Measurements from ENCODE around the gene ERBB4.
A peak's percentile ranks its signal among the peaks of the same experiment; 100 is the strongest.
"Not testable (repeated sequence)": the region's sequence is repeated elsewhere in the genome, so short reads cannot be mapped to it uniquely, and the experiment has no call there.

The ERBB4 gene

GRCh38 chr2:212467551-212467950 lies 71.1 kb downstream of the ERBB4 start:
- peak; percentile 12 for DNase-seq
- H3K27ac ChIP-seq; H3K36me3 ChIP-seq; H3K9me3 ChIP-seq (ENCODE audit: severe bottlenecking); H3K4me3 ChIP-seq (ENCODE audit: low read depth, low read length); H3K27me3 ChIP-seq (ENCODE audit: insufficient read depth, low read depth, severe bottlenecking): not testable (repeated sequence)
- TF ChIP-seq, protein P1, sequence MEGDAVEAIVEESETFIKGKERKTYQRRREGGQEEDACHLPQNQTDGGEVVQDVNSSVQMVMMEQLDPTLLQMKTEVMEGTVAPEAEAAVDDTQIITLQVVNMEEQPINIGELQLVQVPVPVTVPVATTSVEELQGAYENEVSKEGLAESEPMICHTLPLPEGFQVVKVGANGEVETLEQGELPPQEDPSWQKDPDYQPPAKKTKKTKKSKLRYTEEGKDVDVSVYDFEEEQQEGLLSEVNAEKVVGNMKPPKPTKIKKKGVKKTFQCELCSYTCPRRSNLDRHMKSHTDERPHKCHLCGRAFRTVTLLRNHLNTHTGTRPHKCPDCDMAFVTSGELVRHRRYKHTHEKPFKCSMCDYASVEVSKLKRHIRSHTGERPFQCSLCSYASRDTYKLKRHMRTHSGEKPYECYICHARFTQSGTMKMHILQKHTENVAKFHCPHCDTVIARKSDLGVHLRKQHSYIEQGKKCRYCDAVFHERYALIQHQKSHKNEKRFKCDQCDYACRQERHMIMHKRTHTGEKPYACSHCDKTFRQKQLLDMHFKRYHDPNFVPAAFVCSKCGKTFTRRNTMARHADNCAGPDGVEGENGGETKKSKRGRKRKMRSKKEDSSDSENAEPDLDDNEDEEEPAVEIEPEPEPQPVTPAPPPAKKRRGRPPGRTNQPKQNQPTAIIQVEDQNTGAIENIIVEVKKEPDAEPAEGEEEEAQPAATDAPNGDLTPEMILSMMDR (IDR thresholded peaks at IDR 0.05; ENCODE audit: low read depth, low read length) = 0 out of 2 replicates have a peak, but pooled peaks have one; percentile 7

DNA sequence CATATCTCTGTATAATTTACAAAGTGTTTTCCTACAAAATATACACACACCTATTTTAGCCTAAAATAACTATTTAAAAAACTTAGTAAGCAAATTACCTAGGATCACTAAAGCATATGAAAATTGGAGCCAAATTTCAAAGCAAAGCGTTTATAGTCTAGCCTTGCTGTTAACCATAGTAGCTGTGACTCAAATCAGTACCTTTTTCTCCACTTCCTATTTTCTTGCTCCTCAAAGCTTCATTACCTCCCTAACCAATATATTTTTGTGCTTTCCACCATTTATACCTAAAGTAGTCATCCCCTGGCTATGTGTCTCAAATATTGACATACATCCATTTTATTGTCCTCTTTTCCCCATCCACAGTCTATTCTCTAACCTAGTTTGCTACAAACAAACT lies 73.1 kb downstream of the ERBB4 start:
- Histone ChIP-seq H3K27ac (no peak overlapping the region), H3K36me3 (no peaks in the 10 kb centered on the region), H3K9me3 (ENCODE audit: severe bottlenecking) (no peaks in the 10 kb centered on the region), H3K4me3 (ENCODE audit: low read depth, low read length) (no peak overlapping the region), H3K27me3 (ENCODE audit: insufficient read depth, low read depth, severe bottlenecking) (no peaks in the 10 kb centered on the region)
- TF ChIP-seq, protein P1 (IDR thresholded peaks at IDR 0.05; ENCODE audit: low read depth, low read length) = no peak
- no peak for DNase-seq

GRCh38 chr2:212461708-212462107 lies 76.9 kb downstream of the ERBB4 start:
- H3K27me3 ChIP-seq (ENCODE audit: insufficient read depth, low read depth, severe bottlenecking); H3K9me3 ChIP-seq (ENCODE audit: severe bottlenecking); H3K4me3 ChIP-seq (ENCODE audit: low read depth, low read length); H3K27ac ChIP-seq; H3K36me3 ChIP-seq; DNase-seq: not testable (repeated sequence)

DNA sequence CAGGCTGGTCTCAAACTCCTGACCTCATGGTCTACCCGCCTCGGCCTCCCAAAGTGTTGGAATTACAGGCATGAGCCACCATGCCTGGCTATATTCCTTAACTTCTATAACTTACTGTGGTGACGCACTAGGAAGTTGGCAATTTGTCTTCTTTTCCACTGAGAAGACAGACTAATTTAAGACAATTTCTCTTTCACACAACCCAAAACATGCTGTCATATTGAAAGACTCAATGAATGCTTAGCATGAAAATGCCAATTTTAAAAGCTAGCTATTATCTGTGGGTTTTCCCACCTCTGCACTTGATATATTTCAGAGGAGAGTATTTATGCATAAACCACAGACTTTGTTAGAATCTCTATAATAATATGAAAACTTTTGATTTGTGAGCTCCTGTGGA lies 84.5 kb downstream of the ERBB4 start:
- no peak for DNase-seq
- Histone ChIP-seq H3K36me3 (no peaks in the 10 kb centered on the region), H3K4me3 (ENCODE audit: low read depth, low read length) (no peak overlapping the region), H3K27me3 (ENCODE audit: insufficient read depth, low read depth, severe bottlenecking) (no peaks in the 10 kb centered on the region), H3K9me3 (ENCODE audit: severe bottlenecking) (no peaks in the 10 kb centered on the region), H3K27ac (no peak overlapping the region)
- TF ChIP-seq, protein P1 (IDR thresholded peaks at IDR 0.05; ENCODE audit: low read depth, low read length) = no peak

DNA sequence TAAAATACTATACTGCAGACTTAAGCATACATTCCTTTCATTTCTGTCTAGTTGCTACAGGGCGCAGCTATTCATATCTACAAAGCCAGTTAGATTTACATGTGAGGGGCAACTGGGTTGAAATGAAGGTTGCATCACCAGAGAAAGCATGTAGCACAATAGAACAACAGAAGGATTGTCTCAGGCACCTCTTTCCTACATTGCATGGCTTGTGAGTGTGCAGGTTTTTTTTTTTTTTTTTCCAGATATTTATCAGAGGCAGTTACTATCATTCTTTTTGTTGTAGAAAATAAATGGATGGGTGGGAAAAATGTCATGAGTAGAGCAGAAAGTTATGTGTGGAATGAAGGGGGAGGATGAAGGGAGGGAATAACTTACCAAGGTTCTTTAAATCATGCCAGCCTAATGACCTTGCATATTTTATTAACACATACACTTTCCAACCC lies 86.8 kb downstream of the ERBB4 start:
- Histone ChIP-seq H3K9me3 (ENCODE audit: severe bottlenecking) (no peaks in the 10 kb centered on the region), H3K27me3 (ENCODE audit: insufficient read depth, low read depth, severe bottlenecking) (no peaks in the 10 kb centered on the region), H3K27ac (no peak overlapping the region), H3K36me3 (no peaks in the 10 kb centered on the region), H3K4me3 (ENCODE audit: low read depth, low read length) (no peak overlapping the region)
- TF ChIP-seq, protein P1 (IDR thresholded peaks at IDR 0.05; ENCODE audit: low read depth, low read length) = no peak
- DNase-seq = no peak

GRCh38 chr2:212448698-212449097 lies 89.9 kb downstream of the ERBB4 start:
- TF ChIP-seq, protein P1 (IDR thresholded peaks at IDR 0.05; ENCODE audit: low read depth, low read length) = no peak

More at GRCh38 chr2:212448698-212449097, 89.9 kb downstream of the ERBB4 start:
- no peak overlapping the region for H3K27ac ChIP-seq
- no peaks in the 10 kb centered on the region for H3K9me3 ChIP-seq (ENCODE audit: severe bottlenecking)
- no peak overlapping the region for H3K4me3 ChIP-seq (ENCODE audit: low read depth, low read length)
- no peaks in the 10 kb centered on the region for H3K36me3 ChIP-seq
- DNase-seq = no peak
- H3K27me3 ChIP-seq (ENCODE audit: insufficient read depth, low read depth, severe bottlenecking) = no peaks in the 10 kb centered on the region
